HCT116 (cell line): Measurements from ENCODE around the gene EGFR. TPM values are rescaled to one million over a fixed set of nuclear protein-coding genes. Genes with fewer than 3 reads are reported as not detected.

ENCODE experiments used
- ATAC-seq: fragments of 200-7000 bp; cut with Tn5 transposase; 2 replicates; pipeline ENCODE4 v1.9.1; 2020; ENCODE audit warnings: mild to moderate bottlenecking, moderate library complexity
- BruUV-seq: library from RNA; stranded (reverse); fragments of 400-500 nt; replicated peaks from 2 replicates; lab custom pipeline; 2021; lab: Mats Ljungman, UMichigan
- CTCF ChIA-PET: fragments of 300-600 bp; sonication (Branson Sonifier 250); formaldehyde crosslinking; loops from one replicate; lab custom pipeline; 2021; ENCODE audit warnings: antibody characterized with exemption; lab: Charles Lee
- POLR2A ChIA-PET: fragments of 300-600, 350-600 bp; sonication (Branson Sonifier 250); formaldehyde crosslinking; loops from one replicate; lab custom pipeline; 2021; ENCODE audit warnings: antibody characterized with exemption; lab: Charles Lee
- RAD21 ChIA-PET, 2 experiments: fragments of 300-600 bp; sonication (Branson Sonifier 250); formaldehyde crosslinking; loops; one replicate each; lab custom pipeline; 2023; ENCODE audit warnings: low total read pairs in 2 of 2; ENCODE audit not compliant: uncharacterized antibody in 2 of 2, unreplicated experiment in 2 of 2, low non-redundant PET in 1 of 2; lab: Charles Lee
- DNase-seq: peaks from one replicate; pipeline ENCODE4 v3.0.0-alpha.2; 2010; ENCODE audit warnings: low read depth, low spot score
- H2AFZ ChIP-seq: fragments of 200-600 bp; shearing (Covaris generic), sonication (generic); 2 replicates; pipeline ENCODE4 v1.6.1; 2017; ENCODE audit warnings: low read depth, mixed run types, mixed read lengths, antibody characterized with exemption, low read length; ENCODE audit not compliant: poor library complexity, severe bottlenecking
- H3K27ac ChIP-seq: 2 replicates; pipeline ENCODE4 v1.5.1; 2012; ENCODE audit warnings: low read depth, low read length
- H3K27me3 ChIP-seq: fragments of 200-600 bp; sonication (generic); 2 replicates; pipeline ENCODE4 v1.6.1; 2016; ENCODE audit warnings: mixed run types, low read length, mixed read lengths; ENCODE audit not compliant: insufficient read depth
- H3K36me3 ChIP-seq, 2 experiments: fragments of 200-500 bp in 1 of 2; fragments of 200-600 bp in 1 of 2; sonication (Bioruptor generic) in 1 of 2; sonication (generic) in 1 of 2; 2 replicates each; pipeline versions ENCODE4 v1.5.1 to v1.6.1; 2014 to 2016; ENCODE audit warnings: low read length in 2 of 2, inconsistent platforms in 1 of 2, mixed read lengths in 1 of 2, mixed run types in 1 of 2; ENCODE audit not compliant: insufficient read depth in 2 of 2, control insufficient read depth in 1 of 2
- H3K4me1 ChIP-seq, 2 experiments: fragments of 200-600 bp in 1 of 2; sonication (generic) in 1 of 2; 2 replicates each; pipeline versions ENCODE4 v1.5.1 to v1.6.1; 2012 to 2017; ENCODE audit warnings: low read length in 2 of 2, inconsistent platforms in 1 of 2, mild to moderate bottlenecking in 1 of 2, mixed read lengths in 1 of 2, mixed run types in 1 of 2, moderate library complexity in 1 of 2; ENCODE audit not compliant: insufficient read depth in 2 of 2, control insufficient read depth in 1 of 2
- H3K4me2 ChIP-seq: fragments of 200-600 bp; sonication (generic); 2 replicates; pipeline ENCODE4 v1.6.1; 2017; ENCODE audit warnings: mixed run types, low read length, mixed read lengths
- H3K4me3 ChIP-seq, 2 experiments: fragments of 200-600 bp in 1 of 2; sonication (generic) in 1 of 2; replicated peaks in 1 of 2; 2 replicates each; pipeline ENCODE4 v1.5.1; 2011 to 2016; ENCODE audit warnings: low read length in 2 of 2, control low read depth in 1 of 2, low read depth in 1 of 2, mild to moderate bottlenecking in 1 of 2, mixed read lengths in 1 of 2, mixed run types in 1 of 2
- H3K79me2 ChIP-seq: fragments of 200-600 bp; sonication (generic); 2 replicates; pipeline ENCODE4 v1.6.1; 2017; ENCODE audit warnings: mild to moderate bottlenecking, mixed run types, low read length, moderate library complexity, mixed read lengths; ENCODE audit not compliant: insufficient read depth
- H3K9ac ChIP-seq: fragments of 200-600 bp; sonication (generic); 2 replicates; pipeline ENCODE4 v1.6.1; 2016; ENCODE audit warnings: low read length, mixed read lengths
- H3K9me2 ChIP-seq: fragments of 200-600 bp; sonication (generic), shearing (Covaris generic); 2 replicates; pipeline ENCODE4 v1.6.1; 2017; ENCODE audit warnings: mixed run types, mild to moderate bottlenecking, moderate library complexity; ENCODE audit not compliant: insufficient read depth
- H3K9me3 ChIP-seq, 2 experiments: fragments of 200-500 bp in 1 of 2; fragments of 200-600 bp in 1 of 2; sonication (Bioruptor generic) in 1 of 2; sonication (generic) in 1 of 2; 2 replicates each; pipeline ENCODE4 v1.6.1; 2014 to 2017; ENCODE audit warnings: low read length in 2 of 2, mixed read lengths in 2 of 2, inconsistent platforms in 1 of 2, low read depth in 1 of 2, mild to moderate bottlenecking in 1 of 2, mixed run types in 1 of 2, moderate library complexity in 1 of 2; ENCODE audit not compliant: control insufficient read depth in 1 of 2, insufficient read depth in 1 of 2
- H4K20me1 ChIP-seq: fragments of 200-600 bp; sonication (generic), shearing (Covaris generic); 2 replicates; pipeline ENCODE4 v1.6.1; 2017; ENCODE audit warnings: mixed run types, mild to moderate bottlenecking, moderate library complexity; ENCODE audit not compliant: insufficient read depth
- ATF3 ChIP-seq: IDR thresholded peaks from 2 replicates; pipeline ENCODE4 v1.6.1; 2012
- CEBPB ChIP-seq: IDR thresholded peaks from 2 replicates; pipeline ENCODE4 v1.6.1; 2012; ENCODE audit warnings: low read depth
- CTCF ChIP-seq, 3 experiments: fragments of 200-600 bp in 1 of 3; sonication (generic) in 1 of 3; IDR thresholded peaks in 2 of 3; conservative IDR thresholded peaks in 1 of 3; 2 replicates each; pipeline ENCODE4 v1.5.1; 2012 to 2017; ENCODE audit warnings: low read depth in 2 of 3, low read length in 2 of 3, antibody characterized with exemption in 1 of 3, borderline replicate concordance in 1 of 3, control low read depth in 1 of 3, mild to moderate bottlenecking in 1 of 3, mixed read lengths in 1 of 3, mixed run types in 1 of 3, moderate library complexity in 1 of 3; ENCODE audit not compliant: insufficient read depth in 1 of 3
- EZH2 ChIP-seq: fragments of 200-600 bp; sonication (generic); IDR thresholded peaks from 2 replicates; pipeline ENCODE4 v1.6.1; 2017; ENCODE audit warnings: antibody characterized with exemption, mixed run types
- EZH2phosphoT487 ChIP-seq: fragments of 200-600 bp; IDR thresholded peaks from 2 replicates; pipeline ENCODE4 v1.6.1; 2018; ENCODE audit warnings: antibody characterized with exemption, borderline replicate concordance
- MAX ChIP-seq: IDR thresholded peaks from 2 replicates; pipeline ENCODE4 v1.6.1; 2012
- POLR2AphosphoS5 ChIP-seq: IDR thresholded peaks from 2 replicates; pipeline ENCODE4 v1.6.1; 2011; ENCODE audit warnings: mild to moderate bottlenecking, low read depth, low read length, moderate library complexity
- REST ChIP-seq: IDR thresholded peaks from 2 replicates; pipeline ENCODE4 v1.6.1; 2012; ENCODE audit warnings: low read depth
- SIN3A ChIP-seq: IDR thresholded peaks from 2 replicates; pipeline ENCODE4 v1.6.1; 2012; ENCODE audit warnings: low read depth
- SRF ChIP-seq: IDR thresholded peaks from 2 replicates; pipeline ENCODE4 v1.6.1; 2012; ENCODE audit warnings: low read depth
- TCF7L2 ChIP-seq: IDR thresholded peaks from 2 replicates; pipeline ENCODE4 v1.7.0; 2011; ENCODE audit warnings: borderline replicate concordance, inconsistent platforms; ENCODE audit not compliant: insufficient read depth, insufficient read length; ENCODE audit errors: extremely low read depth
- ZNF274 ChIP-seq: fragments of 200-500 bp; sonication (Bioruptor generic); IDR thresholded peaks from 2 replicates; pipeline ENCODE4 v1.6.1; 2014; ENCODE audit warnings: mild to moderate bottlenecking, low read depth, low read length, inconsistent platforms
- intact Hi-C: fragments of 100-400 bp; cut with micrococcal nuclease; formaldehyde crosslinking; loops from 2 replicates; pipeline ENCODE4 v1.10.0; 2022
- total RNA-seq: library from RNA; stranded (reverse); gene quantifications from one replicate; pipeline ENCODE4 v1.2.1, GENCODE V29; 2021; ENCODE audit not compliant: unreplicated experiment

Gene EGFR
- total RNA-seq, 1 experiment from 2014 or later, result 71.5 TPM

DNA sequence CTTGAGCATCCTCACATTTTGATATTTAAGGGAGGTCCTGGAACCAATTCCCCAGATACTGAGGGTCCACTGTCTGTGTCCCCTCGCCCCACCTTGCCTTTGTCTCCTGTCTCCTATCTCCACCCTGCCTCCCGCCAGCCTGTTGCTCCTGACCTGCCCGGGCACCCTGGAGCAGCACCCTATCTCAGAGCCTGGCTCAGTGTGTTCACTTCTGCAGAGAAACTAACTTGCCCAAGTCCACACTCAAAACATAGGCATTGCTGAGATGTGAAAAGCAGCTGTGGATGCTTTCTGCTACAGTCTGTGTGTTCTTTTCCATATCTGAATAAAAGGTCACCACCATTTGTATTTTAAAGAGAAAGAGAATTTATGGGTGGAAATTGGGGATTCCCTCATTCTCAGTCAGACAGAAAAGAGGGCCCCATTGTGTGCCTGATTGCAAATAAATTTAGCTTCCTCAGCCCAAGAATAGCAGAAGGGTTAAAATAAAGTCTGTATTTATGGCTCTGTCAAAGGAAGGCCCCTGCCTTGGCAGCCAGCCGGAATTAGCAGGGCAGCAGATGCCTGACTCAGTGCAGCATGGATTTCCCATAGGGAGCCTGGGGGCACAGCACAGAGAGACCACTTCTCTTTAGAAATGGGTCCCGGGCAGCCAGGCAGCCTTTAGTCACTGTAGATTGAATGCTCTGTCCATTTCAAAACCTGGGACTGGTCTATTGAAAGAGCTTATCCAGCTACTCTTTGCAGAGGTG is 161.3 kb downstream of the EGFR start:
- ChIA-PET POLR2A (no interaction called here), CTCF (no interaction called here), RAD21 (no interaction called here)
- Histone ChIP-seq H3K27ac (no peak overlapping the region), H3K4me2 (no peak overlapping the region), H3K9ac (no peak overlapping the region), H4K20me1 (no peaks in the 10 kb centered on the region), H3K4me1 (peaks cover 0 to 2% of the 10 kb centered on the region in 2 experiments; a peak in 1 of 4 replicates), H3K4me3 (no peak overlapping the region), H3K36me3 (peaks cover 4 to 34% of the 10 kb centered on the region in 2 experiments), H2AFZ (no peak overlapping the region), H3K9me3 (no peaks in the 10 kb centered on the region), H3K27me3 (no peaks in the 10 kb centered on the region), H3K79me2 (no peaks in the 10 kb centered on the region), H3K9me2 (no peaks in the 10 kb centered on the region)
- BruUV-seq, result no TSS peak
- intact Hi-C loops, result no loop called here
- ATAC-seq, result no peak
- DNase-seq, result no peak
- TF ChIP-seq ZNF274, result no peak
- no peak for TF ChIP-seq CEBPB

DNA sequence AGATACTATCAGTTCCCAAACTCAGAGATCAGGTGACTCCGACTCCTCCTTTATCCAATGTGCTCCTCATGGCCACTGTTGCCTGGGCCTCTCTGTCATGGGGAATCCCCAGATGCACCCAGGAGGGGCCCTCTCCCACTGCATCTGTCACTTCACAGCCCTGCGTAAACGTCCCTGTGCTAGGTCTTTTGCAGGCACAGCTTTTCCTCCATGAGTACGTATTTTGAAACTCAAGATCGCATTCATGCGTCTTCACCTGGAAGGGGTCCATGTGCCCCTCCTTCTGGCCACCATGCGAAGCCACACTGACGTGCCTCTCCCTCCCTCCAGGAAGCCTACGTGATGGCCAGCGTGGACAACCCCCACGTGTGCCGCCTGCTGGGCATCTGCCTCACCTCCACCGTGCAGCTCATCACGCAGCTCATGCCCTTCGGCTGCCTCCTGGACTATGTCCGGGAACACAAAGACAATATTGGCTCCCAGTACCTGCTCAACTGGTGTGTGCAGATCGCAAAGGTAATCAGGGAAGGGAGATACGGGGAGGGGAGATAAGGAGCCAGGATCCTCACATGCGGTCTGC is 162.2 kb downstream of the EGFR start:
- Histone ChIP-seq H3K9ac (no peak overlapping the region), H3K4me2 (no peak overlapping the region), H3K36me3 (peaks cover 3 to 39% of the 10 kb centered on the region in 2 experiments; a peak in 2 of 4 replicates)
- TF ChIP-seq ATF3 (no peak), POLR2AphosphoS5 (no peak), EZH2phosphoT487 (no peak), REST (no peak), CTCF (IDR thresholded peaks at IDR 0.05 in 2 of 3, conservative IDR thresholded peaks at IDR 0.05 in 1 of 3; ENCODE audit: borderline replicate concordance in 1 of 3, insufficient read depth in 1 of 3, low read depth in 2 of 3, low read length in 2 of 3) (no peak), SRF (no peak), SIN3A (no peak), ZNF274 (no peak), MAX (no peak), TCF7L2 (no peak), EZH2 (no peak)

More for the DNA sequence above, 162.2 kb downstream of the EGFR start:
- intact Hi-C loops, result no loop called here
- BruUV-seq, result no TSS peak
- ChIA-PET RAD21 (no interaction called here), POLR2A (no interaction called here), CTCF (no interaction called here)
- Histone ChIP-seq H3K4me1 (peaks cover 0 to 12% of the 10 kb centered on the region in 2 experiments; a peak in 3 of 4 replicates), H3K4me3 (no peak overlapping the region), H3K9me2 (no peaks in the 10 kb centered on the region), H3K27ac (no peak overlapping the region), H3K27me3 (no peaks in the 10 kb centered on the region), H4K20me1 (no peaks in the 10 kb centered on the region), H2AFZ (no peak overlapping the region), H3K9me3 (no peaks in the 10 kb centered on the region), H3K79me2 (no peaks in the 10 kb centered on the region)
- DNase-seq (no peak), ATAC-seq (no peak)
